Esophagus squamous epithelium (tissue), 4 donors: ENCODE data around the gene FIGN.

Source experiments
- POLR2A ChIP-seq, 4 donors: fragments of 450-650 bp; IDR thresholded peaks; one replicate each; pipeline ENCODE4 v1.6.1; 2017; ENCODE audit warnings: antibody characterized with exemption in 4 of 4, mild to moderate bottlenecking in 4 of 4, moderate library complexity in 3 of 4
- TF ChIP-seq, protein P1 (sequence below), 6 experiments: fragments of 450-650 bp in 4 of 6; fragments of 200-600 bp in 2 of 6; sonication (generic) in 2 of 6; IDR thresholded peaks; one replicate each; pipeline ENCODE4 v1.5.1; 2016 to 2019; ENCODE audit warnings: antibody characterized with exemption in 6 of 6, mild to moderate bottlenecking in 4 of 6, moderate library complexity in 4 of 6

DNA sequence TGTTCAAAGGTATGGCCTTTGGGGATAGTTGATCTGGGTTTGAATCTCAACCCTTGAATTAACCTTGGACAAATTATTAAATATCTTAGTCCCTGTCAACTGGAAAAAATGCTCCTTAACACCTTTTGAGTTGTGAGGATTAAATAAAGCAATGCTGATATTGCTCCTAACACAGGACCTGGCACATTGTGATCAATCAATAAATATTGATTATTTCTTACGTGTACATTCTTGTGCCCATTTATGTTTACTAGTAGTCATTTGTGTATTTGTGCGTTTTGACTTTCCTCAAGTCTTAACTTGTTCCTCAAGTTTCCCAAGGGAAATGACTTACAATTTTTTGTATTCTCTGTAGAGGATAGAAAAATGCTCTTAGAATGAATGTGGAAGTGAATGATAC, 19.6 kb upstream of the FIGN start:
- TF ChIP-seq, protein P1, sequence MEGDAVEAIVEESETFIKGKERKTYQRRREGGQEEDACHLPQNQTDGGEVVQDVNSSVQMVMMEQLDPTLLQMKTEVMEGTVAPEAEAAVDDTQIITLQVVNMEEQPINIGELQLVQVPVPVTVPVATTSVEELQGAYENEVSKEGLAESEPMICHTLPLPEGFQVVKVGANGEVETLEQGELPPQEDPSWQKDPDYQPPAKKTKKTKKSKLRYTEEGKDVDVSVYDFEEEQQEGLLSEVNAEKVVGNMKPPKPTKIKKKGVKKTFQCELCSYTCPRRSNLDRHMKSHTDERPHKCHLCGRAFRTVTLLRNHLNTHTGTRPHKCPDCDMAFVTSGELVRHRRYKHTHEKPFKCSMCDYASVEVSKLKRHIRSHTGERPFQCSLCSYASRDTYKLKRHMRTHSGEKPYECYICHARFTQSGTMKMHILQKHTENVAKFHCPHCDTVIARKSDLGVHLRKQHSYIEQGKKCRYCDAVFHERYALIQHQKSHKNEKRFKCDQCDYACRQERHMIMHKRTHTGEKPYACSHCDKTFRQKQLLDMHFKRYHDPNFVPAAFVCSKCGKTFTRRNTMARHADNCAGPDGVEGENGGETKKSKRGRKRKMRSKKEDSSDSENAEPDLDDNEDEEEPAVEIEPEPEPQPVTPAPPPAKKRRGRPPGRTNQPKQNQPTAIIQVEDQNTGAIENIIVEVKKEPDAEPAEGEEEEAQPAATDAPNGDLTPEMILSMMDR (IDR thresholded peaks at IDR 0.05): no peak
- TF ChIP-seq POLR2A (IDR thresholded peaks at IDR 0.05): no peak
